HFF-Myc (cell line): Measurements from ENCODE around the gene GUK1.

Source experiments
- DNase-seq: peaks from one replicate; pipeline ENCODE4 v3.0.0-alpha.2; 2011; ENCODE audit warnings: low read depth; ENCODE audit errors: extremely low read depth
- H3K4me3 ChIP-seq: replicated peaks from 2 replicates; pipeline ENCODE4 v1.5.1; 2011; ENCODE audit warnings: low read depth, mild to moderate bottlenecking, control low read depth, low read length
- TF ChIP-seq, protein P1 (sequence below): IDR thresholded peaks from 2 replicates; pipeline ENCODE4 v1.5.1; 2012; ENCODE audit warnings: mild to moderate bottlenecking, low read depth, low read length, control low read depth; ENCODE audit errors: missing control alignments

GUK1 gene

DNA sequence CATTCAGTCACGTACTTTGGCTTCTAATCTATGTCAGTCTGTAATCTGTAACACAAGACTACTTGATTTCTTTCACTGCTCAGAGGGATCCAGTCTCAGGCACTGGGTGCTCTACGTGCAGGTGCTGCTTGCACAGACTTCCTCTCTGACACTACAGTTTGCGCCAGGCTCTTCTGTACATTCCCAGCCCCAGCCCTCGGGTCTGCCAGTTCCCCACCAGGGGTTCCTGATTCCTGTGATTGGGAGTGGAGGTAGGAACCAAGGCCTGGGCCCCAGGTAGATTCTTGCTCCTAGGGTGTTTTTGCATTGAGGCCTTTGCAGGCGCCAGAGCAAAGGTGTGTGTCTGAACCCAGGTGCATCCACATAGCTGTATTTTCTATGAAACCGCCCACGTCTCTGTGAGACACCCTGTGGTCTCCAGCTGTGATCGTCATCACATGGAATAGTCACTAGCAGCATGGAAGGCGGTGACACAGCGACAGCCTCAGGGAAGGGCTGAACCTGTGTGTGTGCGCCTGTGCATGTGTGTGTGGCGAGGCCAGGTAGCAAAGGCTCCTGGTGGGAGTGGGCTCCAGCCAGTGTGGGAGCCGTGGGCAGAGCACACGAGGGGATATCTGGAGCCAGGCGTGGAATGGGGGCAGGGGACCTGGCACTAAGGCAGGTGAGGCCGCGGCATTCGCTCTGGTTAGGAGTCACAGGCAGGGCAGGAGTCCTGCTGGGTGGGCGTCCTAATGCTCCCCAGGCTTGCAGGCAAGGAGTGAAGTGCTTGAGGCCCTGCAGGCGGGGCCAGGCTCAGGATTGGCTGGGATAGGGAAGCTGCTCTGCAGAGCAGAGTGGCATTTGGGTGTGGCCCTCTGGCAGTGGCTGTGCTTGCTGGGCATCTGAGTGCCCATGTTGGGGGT lies 14.8 kb downstream of the GUK1 start:
- no peak overlapping the region for H3K4me3 ChIP-seq
- DNase-seq, result no peak
- TF ChIP-seq, protein P1, sequence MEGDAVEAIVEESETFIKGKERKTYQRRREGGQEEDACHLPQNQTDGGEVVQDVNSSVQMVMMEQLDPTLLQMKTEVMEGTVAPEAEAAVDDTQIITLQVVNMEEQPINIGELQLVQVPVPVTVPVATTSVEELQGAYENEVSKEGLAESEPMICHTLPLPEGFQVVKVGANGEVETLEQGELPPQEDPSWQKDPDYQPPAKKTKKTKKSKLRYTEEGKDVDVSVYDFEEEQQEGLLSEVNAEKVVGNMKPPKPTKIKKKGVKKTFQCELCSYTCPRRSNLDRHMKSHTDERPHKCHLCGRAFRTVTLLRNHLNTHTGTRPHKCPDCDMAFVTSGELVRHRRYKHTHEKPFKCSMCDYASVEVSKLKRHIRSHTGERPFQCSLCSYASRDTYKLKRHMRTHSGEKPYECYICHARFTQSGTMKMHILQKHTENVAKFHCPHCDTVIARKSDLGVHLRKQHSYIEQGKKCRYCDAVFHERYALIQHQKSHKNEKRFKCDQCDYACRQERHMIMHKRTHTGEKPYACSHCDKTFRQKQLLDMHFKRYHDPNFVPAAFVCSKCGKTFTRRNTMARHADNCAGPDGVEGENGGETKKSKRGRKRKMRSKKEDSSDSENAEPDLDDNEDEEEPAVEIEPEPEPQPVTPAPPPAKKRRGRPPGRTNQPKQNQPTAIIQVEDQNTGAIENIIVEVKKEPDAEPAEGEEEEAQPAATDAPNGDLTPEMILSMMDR, result no peak

DNA sequence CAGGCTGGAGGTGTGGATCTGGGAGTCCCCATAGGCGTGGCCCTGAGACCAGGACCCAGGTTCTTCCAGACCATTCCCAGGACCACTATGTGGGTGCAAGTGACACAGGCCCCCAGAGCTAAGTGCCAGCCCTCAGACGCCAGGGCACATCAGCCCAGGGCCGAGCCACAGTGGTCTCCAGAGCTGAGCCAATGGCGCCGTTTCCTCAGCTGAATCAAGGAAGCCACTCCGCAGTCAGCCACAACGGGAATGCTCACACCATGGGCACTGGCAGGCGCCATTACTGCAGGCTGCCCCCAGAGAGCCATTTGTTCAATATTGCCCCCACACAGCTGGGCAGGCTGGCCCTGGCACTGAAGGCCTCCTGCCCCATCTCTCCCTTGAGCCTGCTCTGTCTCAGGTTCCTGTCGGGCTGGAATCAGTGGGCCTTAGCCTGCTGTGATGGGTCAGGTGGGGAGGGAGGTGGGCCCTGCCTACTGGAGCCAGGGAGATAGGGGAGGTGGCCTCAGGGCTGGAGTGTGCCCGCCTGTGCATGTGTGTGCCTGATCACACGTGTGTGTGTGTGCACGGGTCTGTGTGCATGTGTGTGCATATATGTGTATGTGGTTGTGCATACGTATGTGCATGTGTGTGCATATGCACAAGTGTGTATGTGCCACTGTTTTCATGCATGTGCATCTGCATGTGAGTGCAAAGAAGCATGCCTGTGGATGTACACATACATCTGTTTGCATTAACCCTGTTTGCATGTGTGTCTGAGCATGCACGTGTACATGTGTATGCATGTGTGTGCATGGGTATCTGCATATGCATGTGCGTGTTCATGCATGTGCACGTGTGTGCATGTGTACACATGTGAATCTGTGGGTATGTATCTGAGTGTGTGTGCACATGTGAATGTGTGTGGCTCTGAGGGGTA lies 15.8 kb downstream of the GUK1 start:
- H3K4me3 ChIP-seq, result no peak overlapping the region
- no peak for DNase-seq
- TF ChIP-seq, protein P1, result no peak

DNA sequence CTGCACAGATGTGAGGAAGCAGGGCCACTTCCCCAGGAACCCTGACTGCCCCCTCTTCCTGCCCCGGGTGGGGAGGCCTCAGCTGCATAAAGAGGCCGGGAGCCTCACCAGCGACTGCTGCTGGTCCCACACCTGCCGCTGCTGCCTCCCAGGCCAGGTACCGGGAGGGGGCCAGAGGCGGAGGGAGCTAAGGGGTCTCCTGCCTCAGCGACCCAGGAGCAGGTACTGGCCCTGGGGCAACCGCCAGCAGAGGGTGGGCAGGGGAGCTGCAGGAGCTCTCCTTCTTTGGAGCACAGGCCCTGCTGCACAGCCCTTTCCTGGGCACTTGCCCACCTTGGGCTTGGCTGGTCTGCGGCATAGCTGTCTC lies 16.4 kb downstream of the GUK1 start:
- H3K4me3 ChIP-seq, result no peak overlapping the region
- DNase-seq, result no peak
- TF ChIP-seq, protein P1, result no peak

DNA sequence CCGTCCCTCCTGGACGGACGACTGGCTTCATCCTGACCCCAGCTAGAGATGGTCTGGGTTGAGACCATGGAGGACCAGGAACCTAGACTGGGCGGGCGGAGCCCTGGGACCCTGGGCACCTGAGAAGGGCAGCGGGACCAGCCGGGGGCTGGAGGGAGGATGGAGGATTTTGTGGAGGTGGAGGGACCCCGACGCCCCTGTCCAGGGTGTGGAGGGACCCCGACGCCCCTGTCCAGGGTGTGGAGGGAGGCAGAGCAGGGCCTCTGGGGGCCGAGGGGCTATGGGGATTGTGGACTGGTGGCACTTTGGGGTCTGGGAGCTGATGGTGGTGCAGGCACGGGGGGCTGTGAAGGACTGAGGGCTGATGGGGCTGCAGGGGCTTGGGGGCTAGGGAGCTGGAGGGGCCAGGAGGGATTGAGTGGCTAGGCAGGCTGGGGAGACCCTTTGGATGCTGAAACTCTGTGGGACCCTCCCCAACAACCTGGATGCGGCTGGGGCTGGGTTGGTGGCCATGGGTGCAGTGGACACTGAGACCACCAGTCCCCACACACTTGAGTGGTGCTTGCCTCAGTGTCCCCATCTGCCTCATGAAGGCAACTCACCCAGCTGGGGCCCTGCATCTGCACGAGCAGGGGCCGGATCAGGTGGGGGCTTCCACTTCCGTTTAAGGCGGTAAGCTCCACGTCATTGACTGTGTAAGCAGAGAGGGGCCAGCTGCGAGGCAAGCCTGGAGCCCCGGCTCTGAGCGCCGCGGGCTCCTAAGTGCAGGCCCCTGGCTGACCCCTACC lies 17.1 kb downstream of the GUK1 start:
- TF ChIP-seq, protein P1, result no peak
- H3K4me3 ChIP-seq, result no peak overlapping the region
- no peak for DNase-seq

DNA sequence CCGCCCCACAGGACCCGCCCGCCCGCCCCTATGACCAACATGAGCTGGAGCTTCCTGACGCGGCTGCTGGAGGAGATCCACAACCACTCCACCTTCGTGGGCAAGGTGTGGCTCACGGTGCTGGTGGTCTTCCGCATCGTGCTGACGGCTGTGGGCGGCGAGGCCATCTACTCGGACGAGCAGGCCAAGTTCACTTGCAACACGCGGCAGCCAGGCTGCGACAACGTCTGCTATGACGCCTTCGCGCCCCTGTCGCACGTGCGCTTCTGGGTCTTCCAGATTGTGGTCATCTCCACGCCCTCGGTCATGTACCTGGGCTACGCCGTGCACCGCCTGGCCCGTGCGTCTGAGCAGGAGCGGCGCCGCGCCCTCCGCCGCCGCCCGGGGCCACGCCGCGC lies 17.6 kb downstream of the GUK1 start:
- H3K4me3 ChIP-seq, result no peak overlapping the region
- TF ChIP-seq, protein P1, result no peak
- DNase-seq, result no peak

DNA sequence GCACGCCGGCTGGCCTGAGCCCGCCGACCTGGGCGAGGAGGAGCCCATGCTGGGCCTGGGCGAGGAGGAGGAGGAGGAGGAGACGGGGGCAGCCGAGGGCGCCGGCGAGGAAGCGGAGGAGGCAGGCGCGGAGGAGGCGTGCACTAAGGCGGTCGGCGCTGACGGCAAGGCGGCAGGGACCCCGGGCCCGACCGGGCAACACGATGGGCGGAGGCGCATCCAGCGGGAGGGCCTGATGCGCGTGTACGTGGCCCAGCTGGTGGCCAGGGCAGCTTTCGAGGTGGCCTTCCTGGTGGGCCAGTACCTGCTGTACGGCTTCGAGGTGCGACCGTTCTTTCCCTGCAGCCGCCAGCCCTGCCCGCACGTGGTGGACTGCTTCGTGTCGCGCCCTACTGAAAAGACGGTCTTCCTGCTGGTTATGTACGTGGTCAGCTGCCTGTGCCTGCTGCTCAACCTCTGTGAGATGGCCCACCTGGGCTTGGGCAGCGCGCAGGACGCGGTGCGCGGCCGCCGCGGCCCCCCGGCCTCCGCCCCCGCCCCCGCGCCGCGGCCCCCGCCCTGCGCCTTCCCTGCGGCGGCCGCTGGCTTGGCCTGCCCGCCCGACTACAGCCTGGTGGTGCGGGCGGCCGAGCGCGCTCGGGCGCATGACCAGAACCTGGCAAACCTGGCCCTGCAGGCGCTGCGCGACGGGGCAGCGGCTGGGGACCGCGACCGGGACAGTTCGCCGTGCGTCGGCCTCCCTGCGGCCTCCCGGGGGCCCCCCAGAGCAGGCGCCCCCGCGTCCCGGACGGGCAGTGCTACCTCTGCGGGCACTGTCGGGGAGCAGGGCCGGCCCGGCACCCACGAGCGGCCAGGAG lies 18.3 kb downstream of the GUK1 start:
- no peak for DNase-seq
- TF ChIP-seq, protein P1, result no peak

More for the DNA sequence above, 18.3 kb downstream of the GUK1 start:
- H3K4me3 ChIP-seq, result no peak overlapping the region
